Activated T-cell treated with anti-CD3 and anti-CD28 coated beads, Interleukin-2, amount 50 U/mL, for 24 hours (primary cell): Measurements from ENCODE around the gene TBC1D7.

Experiments
- DNase-seq: peaks from one replicate; pipeline ENCODE4 v3.0.0-alpha.2; 2020
- H3K27ac Mint-ChIP-seq: 2 replicates; pipeline ENCODE4 v1.8.0; 2020; ENCODE audit warnings: mild to moderate bottlenecking, mixed read lengths
- H3K27me3 Mint-ChIP-seq: 2 replicates; pipeline ENCODE4 v1.8.0; 2020; ENCODE audit warnings: mixed read lengths
- H3K36me3 Mint-ChIP-seq: 2 replicates; pipeline ENCODE4 v1.8.0; 2020; ENCODE audit warnings: low read depth, mixed read lengths
- H3K4me1 Mint-ChIP-seq: 2 replicates; pipeline ENCODE4 v1.8.0; 2020; ENCODE audit warnings: low read depth, mixed read lengths
- H3K4me3 Mint-ChIP-seq: 2 replicates; pipeline ENCODE4 v1.8.0; 2020; ENCODE audit warnings: mild to moderate bottlenecking, moderate library complexity, mixed read lengths
- H3K9me3 Mint-ChIP-seq: 2 replicates; pipeline ENCODE4 v1.8.0; 2020; ENCODE audit warnings: mixed read lengths

TBC1D7 gene

GRCh38 chr6:13263669-13264068 lies 64.7 kb downstream of the TBC1D7 start:
- Mint-ChIP-seq H3K4me1 (peaks cover 6% of the 10 kb centered on the region), H3K9me3 (peaks cover 3% of the 10 kb centered on the region), H3K27ac (no peak overlapping the region), H3K27me3 (no peaks in the 10 kb centered on the region), H3K36me3 (no peaks in the 10 kb centered on the region), H3K4me3 (no peak overlapping the region)
- DNase-seq, result no peak

- no peak overlapping the region for H3K27ac Mint-ChIP-seq
- peaks cover 6% of the 10 kb centered on the region for H3K4me1 Mint-ChIP-seq
- no peak for DNase-seq
- no peaks in the 10 kb centered on the region for H3K27me3 Mint-ChIP-seq
- peaks cover 3% of the 10 kb centered on the region for H3K9me3 Mint-ChIP-seq
- H3K4me3 Mint-ChIP-seq, result no peak overlapping the region
- no peaks in the 10 kb centered on the region for H3K36me3 Mint-ChIP-seq
Measured at GRCh38 chr6:13262302-13263230, 65.8 kb downstream of the TBC1D7 start.

GRCh38 chr6:13261464-13261994 lies 66.8 kb downstream of the TBC1D7 start:
- Mint-ChIP-seq H3K4me1 (peaks cover 3% of the 10 kb centered on the region), H3K36me3 (no peaks in the 10 kb centered on the region), H3K27me3 (no peaks in the 10 kb centered on the region), H3K4me3 (no peak overlapping the region), H3K27ac (no peak overlapping the region), H3K9me3 (peaks cover 3% of the 10 kb centered on the region)
- no peak for DNase-seq

GRCh38 chr6:13260831-13261230 lies 67.5 kb downstream of the TBC1D7 start:
- Mint-ChIP-seq H3K27me3 (no peaks in the 10 kb centered on the region), H3K4me3 (no peak overlapping the region), H3K9me3 (peaks cover 5% of the 10 kb centered on the region), H3K4me1 (peaks cover 3% of the 10 kb centered on the region), H3K27ac (no peak overlapping the region), H3K36me3 (no peaks in the 10 kb centered on the region)
- no peak for DNase-seq

- Mint-ChIP-seq H3K36me3 (no peaks in the 10 kb centered on the region), H3K9me3 (peaks cover 5% of the 10 kb centered on the region), H3K27me3 (no peaks in the 10 kb centered on the region), H3K27ac (no peak overlapping the region), H3K4me3 (no peak overlapping the region), H3K4me1 (peaks cover 3% of the 10 kb centered on the region)
- no peak for DNase-seq
Measured at GRCh38 chr6:13260101-13260598, 68.2 kb downstream of the TBC1D7 start.

GRCh38 chr6:13259393-13259792 lies 68.9 kb downstream of the TBC1D7 start:
- DNase-seq, result no peak
- H3K27ac Mint-ChIP-seq, result no peak overlapping the region
- no peaks in the 10 kb centered on the region for H3K27me3 Mint-ChIP-seq
- peaks cover 3% of the 10 kb centered on the region for H3K4me1 Mint-ChIP-seq
- H3K36me3 Mint-ChIP-seq, result no peaks in the 10 kb centered on the region
- no peak overlapping the region for H3K4me3 Mint-ChIP-seq
- H3K9me3 Mint-ChIP-seq, result peaks cover 5% of the 10 kb centered on the region

GRCh38 chr6:13256266-13257001 lies 71.9 kb downstream of the TBC1D7 start:
- DNase-seq, result no peak
- Mint-ChIP-seq H3K27me3 (no peaks in the 10 kb centered on the region), H3K36me3 (no peaks in the 10 kb centered on the region), H3K9me3 (peaks cover 5% of the 10 kb centered on the region), H3K27ac (no peak overlapping the region), H3K4me1 (peaks cover under 1% of the 10 kb centered on the region), H3K4me3 (no peak overlapping the region)
